Fibroblast of lung (primary cell): Measurements from ENCODE around the gene TCP11.

Experiments used
- CTCF ChIP-seq, 2 donors: IDR thresholded peaks in 1 of 2; conservative IDR thresholded peaks in 1 of 2; 1 replicate in 1 of 2; 2 replicates in 1 of 2; pipeline ENCODE4 v1.5.1; 2011 to 2012; ENCODE audit warnings: low read length in 2 of 2, control low read depth in 1 of 2, inconsistent platforms in 1 of 2, low read depth in 1 of 2, mild to moderate bottlenecking in 1 of 2
- EZH2 ChIP-seq: IDR thresholded peaks from 2 replicates; pipeline ENCODE4 v1.5.1; 2012; ENCODE audit warnings: low read length, control low read depth, mild to moderate bottlenecking; ENCODE audit errors: missing control alignments

- no peak for TF ChIP-seq CTCF (conservative IDR thresholded peaks at IDR 0.05 in 1 of 2, IDR thresholded peaks at IDR 0.05 in 1 of 2; ENCODE audit: low read depth in 1 of 2, low read length in 2 of 2)
- TF ChIP-seq EZH2, result no peak
These were observed 40.9 kb upstream of the TCP11 start for GRCh38 chr6:35181933-35182612.
